Smooth muscle cell (in vitro differentiated cells): ENCODE results near the gene GON4L. TPM values are rescaled to one million over a fixed set of nuclear protein-coding genes. Genes with fewer than 3 reads are reported as not detected.

Source experiments
- DNase-seq: peaks from one replicate; lab custom pipeline; 2025; ENCODE audit not compliant: unreplicated experiment; lab: John Stamatoyannopoulos, UW
- H2AFZ ChIP-seq: fragments of 200-600 bp; sonication (generic); 2 replicates; pipeline ENCODE4 v1.6.0; 2016; ENCODE audit warnings: antibody characterized with exemption, low read depth, mild to moderate bottlenecking
- H3F3A ChIP-seq: fragments of 200-600 bp; sonication (generic); 2 replicates; pipeline ENCODE4 v1.6.0; 2017; ENCODE audit warnings: antibody characterized with exemption, low read depth
- H3K27ac ChIP-seq: fragments of 200-600 bp; sonication (generic); 2 replicates; pipeline ENCODE4 v1.5.1; 2016; ENCODE audit warnings: low read depth, mild to moderate bottlenecking
- H3K27me3 ChIP-seq: fragments of 200-600 bp; sonication (generic); 2 replicates; pipeline ENCODE4 v1.6.1; 2016; ENCODE audit warnings: low read depth, mild to moderate bottlenecking
- H3K36me3 ChIP-seq: fragments of 200-600 bp; sonication (generic); 2 replicates; pipeline ENCODE4 v1.5.1; 2016; ENCODE audit warnings: low read depth
- H3K4me1 ChIP-seq: fragments of 200-600 bp; sonication (generic); 2 replicates; pipeline ENCODE4 v1.5.1; 2016; ENCODE audit warnings: low read depth
- H3K4me2 ChIP-seq: fragments of 200-600 bp; sonication (generic); 2 replicates; pipeline ENCODE4 v1.6.0; 2016; ENCODE audit warnings: mild to moderate bottlenecking
- H3K4me3 ChIP-seq: fragments of 200-600 bp; sonication (generic); 2 replicates; pipeline ENCODE4 v1.5.1; 2016; ENCODE audit warnings: mild to moderate bottlenecking
- H3K79me2 ChIP-seq: fragments of 200-600 bp; sonication (generic); 2 replicates; pipeline ENCODE4 v1.6.0; 2016; ENCODE audit warnings: low read depth, mild to moderate bottlenecking
- H3K9ac ChIP-seq: fragments of 200-600 bp; sonication (generic); 2 replicates; pipeline ENCODE4 v1.6.0; 2016; ENCODE audit warnings: low read depth
- H3K9me3 ChIP-seq: fragments of 200-600 bp; sonication (generic); replicated peaks from 2 replicates; pipeline ENCODE4 v1.5.1; 2016; ENCODE audit warnings: low read depth
- H4K20me1 ChIP-seq: fragments of 200-600 bp; sonication (generic); 2 replicates; pipeline ENCODE4 v1.6.0; 2016; ENCODE audit warnings: low read depth
- CTCF ChIP-seq: fragments of 200-600 bp; sonication (generic); IDR thresholded peaks from 2 replicates; pipeline ENCODE4 v1.5.1; 2017; ENCODE audit warnings: borderline replicate concordance, mild to moderate bottlenecking, antibody characterized with exemption; ENCODE audit not compliant: insufficient read depth, poor library complexity, severe bottlenecking
- WGBS: methylation state at CpG from one replicate; pipeline ENCODE4 v1.1.7; 2016; ENCODE audit warnings: low lambda C conversion rate; 5-methylcytosine and 5-hydroxymethylcytosine counted together
- polyA plus RNA-seq: library from polyadenylated mRNA; unstranded; fragments of >200 nt; fragmentation: Nextera tagmentation; extraction: Ambion mirVana; gene quantifications from 2 replicates; pipeline ENCODE4 v1.2.1, GENCODE V29; 2016
- total RNA-seq: library from RNA; depleted of rRNA; stranded (reverse); fragments of >200 nt; gene quantifications from 2 replicates; pipeline ENCODE4 v1.2.3, GENCODE V29; 2014

The GON4L gene
- total and polyA plus RNA-seq, 2 experiments from 2014 or later = 21.0 to 40.8 TPM

GRCh38 chr1:155893389-155894142 lies 36.6 kb upstream of the GON4L start:
- no peak for TF ChIP-seq CTCF
- Histone ChIP-seq H4K20me1 (peaks cover 1% of the 10 kb centered on the region), H3K79me2 (no peaks in the 10 kb centered on the region), H3F3A (peaks cover 9% of the 10 kb centered on the region), H3K4me2 (peak overlapping the region; percentile 44), H3K9ac (peak overlapping the region; percentile 49), H3K27me3 (no peaks in the 10 kb centered on the region), H3K4me3 (no peak overlapping the region), H3K36me3 (peaks cover 4% of the 10 kb centered on the region), H3K9me3 (no peaks in the 10 kb centered on the region), H3K27ac (peak overlapping the region; percentile 86), H2AFZ (no peak overlapping the region), H3K4me1 (peaks cover 4% of the 10 kb centered on the region)
- 74% methylated on average over 10 of the region's 10 CpGs for WGBS
- DNase-seq = no peak

- Histone ChIP-seq H3K36me3 (peaks cover 4% of the 10 kb centered on the region), H3K27me3 (no peaks in the 10 kb centered on the region), H3K4me1 (peaks cover 4% of the 10 kb centered on the region), H3F3A (peaks cover 8% of the 10 kb centered on the region), H3K4me3 (no peak overlapping the region), H4K20me1 (no peaks in the 10 kb centered on the region), H3K9ac (peak overlapping the region; percentile 49), H3K79me2 (no peaks in the 10 kb centered on the region), H3K9me3 (no peaks in the 10 kb centered on the region), H3K27ac (peak overlapping the region; percentile 86), H3K4me2 (peak overlapping the region; percentile 44), H2AFZ (no peak overlapping the region)
- WGBS = 30% methylated on average over 3 of the region's 3 CpGs
- TF ChIP-seq CTCF = no peak
- no peak for DNase-seq
Measured at GRCh38 chr1:155892796-155893195, 35.8 kb upstream of the GON4L start.

- no peaks in the 10 kb centered on the region for H3K27me3 ChIP-seq
Measured at GRCh38 chr1:155890251-155890650, 33.2 kb upstream of the GON4L start.

More at GRCh38 chr1:155890251-155890650, 33.2 kb upstream of the GON4L start:
- Histone ChIP-seq H3K9me3 (no peaks in the 10 kb centered on the region), H3F3A (peaks cover 5% of the 10 kb centered on the region), H3K27ac (no peak overlapping the region), H3K36me3 (no peaks in the 10 kb centered on the region), H2AFZ (no peak overlapping the region), H3K4me2 (no peak overlapping the region), H3K4me3 (no peak overlapping the region), H3K79me2 (no peaks in the 10 kb centered on the region), H3K4me1 (peaks cover 4% of the 10 kb centered on the region), H4K20me1 (no peaks in the 10 kb centered on the region), H3K9ac (no peak overlapping the region)
- no peak for TF ChIP-seq CTCF
- DNase-seq = no peak
- 73% methylated on average over 3 of the region's 3 CpGs for WGBS
